ENCODE results near the gene CPZ. TPM values are rescaled to one million over a fixed set of nuclear protein-coding genes. Genes with fewer than 3 reads are reported as not detected.

CPZ gene
- total and polyA plus RNA-seq, 2 experiments from 2014 or later, result 24.6 to 37.3 TPM

GRCh38 chr4:8645753-8646124 lies 53.2 kb downstream of the CPZ start:
- no peaks in the 10 kb centered on the region for H3F3A ChIP-seq (replicated peaks; ENCODE audit: low read depth)
- Mint-ChIP-seq H3K9me3 (no peaks in the 10 kb centered on the region), H3K27ac (no peak overlapping the region), H3K36me3 (ENCODE audit: low read depth) (no peaks in the 10 kb centered on the region), H3K27me3 (ENCODE audit: insufficient read depth, low read depth, poor library complexity) (peaks cover 17% of the 10 kb centered on the region), H3K4me1 (peaks cover 6% of the 10 kb centered on the region), H3K4me3 (no peak overlapping the region)
- TF ChIP-seq, protein P1, sequence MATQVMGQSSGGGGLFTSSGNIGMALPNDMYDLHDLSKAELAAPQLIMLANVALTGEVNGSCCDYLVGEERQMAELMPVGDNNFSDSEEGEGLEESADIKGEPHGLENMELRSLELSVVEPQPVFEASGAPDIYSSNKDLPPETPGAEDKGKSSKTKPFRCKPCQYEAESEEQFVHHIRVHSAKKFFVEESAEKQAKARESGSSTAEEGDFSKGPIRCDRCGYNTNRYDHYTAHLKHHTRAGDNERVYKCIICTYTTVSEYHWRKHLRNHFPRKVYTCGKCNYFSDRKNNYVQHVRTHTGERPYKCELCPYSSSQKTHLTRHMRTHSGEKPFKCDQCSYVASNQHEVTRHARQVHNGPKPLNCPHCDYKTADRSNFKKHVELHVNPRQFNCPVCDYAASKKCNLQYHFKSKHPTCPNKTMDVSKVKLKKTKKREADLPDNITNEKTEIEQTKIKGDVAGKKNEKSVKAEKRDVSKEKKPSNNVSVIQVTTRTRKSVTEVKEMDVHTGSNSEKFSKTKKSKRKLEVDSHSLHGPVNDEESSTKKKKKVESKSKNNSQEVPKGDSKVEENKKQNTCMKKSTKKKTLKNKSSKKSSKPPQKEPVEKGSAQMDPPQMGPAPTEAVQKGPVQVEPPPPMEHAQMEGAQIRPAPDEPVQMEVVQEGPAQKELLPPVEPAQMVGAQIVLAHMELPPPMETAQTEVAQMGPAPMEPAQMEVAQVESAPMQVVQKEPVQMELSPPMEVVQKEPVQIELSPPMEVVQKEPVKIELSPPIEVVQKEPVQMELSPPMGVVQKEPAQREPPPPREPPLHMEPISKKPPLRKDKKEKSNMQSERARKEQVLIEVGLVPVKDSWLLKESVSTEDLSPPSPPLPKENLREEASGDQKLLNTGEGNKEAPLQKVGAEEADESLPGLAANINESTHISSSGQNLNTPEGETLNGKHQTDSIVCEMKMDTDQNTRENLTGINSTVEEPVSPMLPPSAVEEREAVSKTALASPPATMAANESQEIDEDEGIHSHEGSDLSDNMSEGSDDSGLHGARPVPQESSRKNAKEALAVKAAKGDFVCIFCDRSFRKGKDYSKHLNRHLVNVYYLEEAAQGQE (IDR thresholded peaks at IDR 0.05; ENCODE audit: unreplicated experiment), result no peak
- no peak for TF ChIP-seq ETS1 (IDR thresholded peaks at IDR 0.05)
- no peak for TF ChIP-seq ZNF114 (CRISPR knock-in tag; IDR thresholded peaks at IDR 0.05)
- no peak for TF ChIP-seq ZNF331 (CRISPR knock-in tag; IDR thresholded peaks at IDR 0.05; ENCODE audit: low read depth)
- no peak for TF ChIP-seq NANOG (IDR thresholded peaks at IDR 0.05; ENCODE audit: borderline replicate concordance)
- no peak for TF ChIP-seq EZH2 (IDR thresholded peaks at IDR 0.05; ENCODE audit: low read depth, unreplicated experiment)
- no peak for TF ChIP-seq CREB1 (CRISPR knock-in tag; IDR thresholded peaks at IDR 0.05; ENCODE audit: low read depth)
- no peak for TF ChIP-seq STAT1 (IDR thresholded peaks at IDR 0.05; ENCODE audit: unreplicated experiment)
- TF ChIP-seq POLR2AphosphoS5 (IDR thresholded peaks at IDR 0.05; ENCODE audit: low read depth), result no peak
- TF ChIP-seq, protein P2, sequence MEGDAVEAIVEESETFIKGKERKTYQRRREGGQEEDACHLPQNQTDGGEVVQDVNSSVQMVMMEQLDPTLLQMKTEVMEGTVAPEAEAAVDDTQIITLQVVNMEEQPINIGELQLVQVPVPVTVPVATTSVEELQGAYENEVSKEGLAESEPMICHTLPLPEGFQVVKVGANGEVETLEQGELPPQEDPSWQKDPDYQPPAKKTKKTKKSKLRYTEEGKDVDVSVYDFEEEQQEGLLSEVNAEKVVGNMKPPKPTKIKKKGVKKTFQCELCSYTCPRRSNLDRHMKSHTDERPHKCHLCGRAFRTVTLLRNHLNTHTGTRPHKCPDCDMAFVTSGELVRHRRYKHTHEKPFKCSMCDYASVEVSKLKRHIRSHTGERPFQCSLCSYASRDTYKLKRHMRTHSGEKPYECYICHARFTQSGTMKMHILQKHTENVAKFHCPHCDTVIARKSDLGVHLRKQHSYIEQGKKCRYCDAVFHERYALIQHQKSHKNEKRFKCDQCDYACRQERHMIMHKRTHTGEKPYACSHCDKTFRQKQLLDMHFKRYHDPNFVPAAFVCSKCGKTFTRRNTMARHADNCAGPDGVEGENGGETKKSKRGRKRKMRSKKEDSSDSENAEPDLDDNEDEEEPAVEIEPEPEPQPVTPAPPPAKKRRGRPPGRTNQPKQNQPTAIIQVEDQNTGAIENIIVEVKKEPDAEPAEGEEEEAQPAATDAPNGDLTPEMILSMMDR (conservative IDR thresholded peaks at IDR 0.05; ENCODE audit: low read depth in 2 of 2), result no peak
- TF ChIP-seq EZH2phosphoT487 (IDR thresholded peaks at IDR 0.05; ENCODE audit: unreplicated experiment), result no peak
- no peak for TF ChIP-seq JUNB (IDR thresholded peaks at IDR 0.05; ENCODE audit: unreplicated experiment)
- H2AFZ ChIP-seq, result no peak overlapping the region
- H3K4me1 ChIP-seq (ENCODE audit: insufficient read depth), result no peaks in the 10 kb centered on the region
- no peaks in the 10 kb centered on the region for H4K20me1 ChIP-seq (replicated peaks; ENCODE audit: insufficient read depth)
- no peaks in the 10 kb centered on the region for H3K27me3 ChIP-seq (ENCODE audit: insufficient read depth)
- DNase-seq (ENCODE audit: low spot score) (no peak), ATAC-seq (no peak)
- H3K79me2 ChIP-seq (replicated peaks; ENCODE audit: insufficient read depth), result no peaks in the 10 kb centered on the region
- H3K4me2 ChIP-seq, result no peak overlapping the region
- no peak overlapping the region for H3K27ac ChIP-seq (ENCODE audit: low read depth)
- no peaks in the 10 kb centered on the region for H3K36me3 ChIP-seq (ENCODE audit: insufficient read depth)
- H3K4me3 ChIP-seq, result no peak overlapping the region
- H3K9me2 ChIP-seq (ENCODE audit: insufficient read depth), result no peaks in the 10 kb centered on the region

Data from GM23338 (cell line).